H1 (cell line): Measurements from ENCODE around the gene SERINC4. TPM values are rescaled to one million over a fixed set of nuclear protein-coding genes. Genes with fewer than 3 reads are reported as not detected.
A peak's percentile ranks its signal among the peaks of the same experiment; 100 is the strongest.

ENCODE experiments used
- CTCF ChIA-PET: fragments of 300-600 bp; sonication (Branson Sonifier 250); formaldehyde crosslinking; loops from one replicate; lab custom pipeline; 2021; ENCODE audit not compliant: partially characterized antibody; lab: Charles Lee
- POLR2A ChIA-PET: fragments of 300-600 bp; sonication (Branson Sonifier 250); formaldehyde crosslinking; loops from one replicate; lab custom pipeline; 2021; ENCODE audit warnings: inconsistent platforms; ENCODE audit not compliant: partially characterized antibody; lab: Charles Lee
- DNase-seq, 2 experiments: peaks; one replicate each; pipeline versions ENCODE4 v3.0.0 to v3.0.0-alpha.2; 2010 to 2022; ENCODE audit warnings: low spot score in 2 of 2, low read depth in 1 of 2, mixed read lengths in 1 of 2
- FAIRE-seq: peaks from 2 replicates; lab custom pipeline; 2011; peaks lifted over from hg19 to GRCh38; lab: Jason Lieb, UNC
- H2AFZ ChIP-seq: 2 replicates; pipeline ENCODE4 v1.8.1; 2012; ENCODE audit warnings: low read length, inconsistent platforms
- H2AK5ac ChIP-seq: 2 replicates; pipeline ENCODE4 v1.6.1; 2013; ENCODE audit warnings: low read depth, low read length
- H2BK120ac ChIP-seq: replicated peaks from 2 replicates; pipeline ENCODE3; 2013; ENCODE audit warnings: low read depth, low read length, inconsistent platforms
- H2BK12ac ChIP-seq: 2 replicates; pipeline ENCODE4 v1.6.1; 2013; ENCODE audit warnings: low read depth, low read length
- H2BK15ac ChIP-seq: 2 replicates; pipeline ENCODE4 v1.6.1; 2013; ENCODE audit warnings: low read length
- H2BK20ac ChIP-seq: 2 replicates; pipeline ENCODE4 v1.6.1; 2013; ENCODE audit warnings: low read length
- H2BK5ac ChIP-seq: 2 replicates; pipeline ENCODE4 v1.6.1; 2013; ENCODE audit warnings: low read depth, low read length
- H3K14ac ChIP-seq: 2 replicates; pipeline ENCODE4 v1.6.1; 2013; ENCODE audit warnings: inconsistent platforms; ENCODE audit not compliant: insufficient read length
- H3K18ac ChIP-seq: 2 replicates; pipeline ENCODE4 v1.6.1; 2013; ENCODE audit warnings: low read length; ENCODE audit errors: extremely low read depth
- H3K23ac ChIP-seq: 2 replicates; pipeline ENCODE4 v1.6.1; 2013; ENCODE audit warnings: inconsistent platforms; ENCODE audit not compliant: insufficient read length
- H3K23me2 ChIP-seq: 2 replicates; pipeline ENCODE4 v1.6.1; 2013; ENCODE audit warnings: low read depth, low read length
- H3K27ac ChIP-seq: 2 replicates; pipeline ENCODE4 v1.6.1; 2011; ENCODE audit warnings: low read depth, low read length, inconsistent platforms
- H3K27me3 ChIP-seq, 4 experiments: replicated peaks in 1 of 4; 1 replicate in 1 of 4; 2 replicates in 3 of 4; pipeline versions ENCODE4 v1.6.1 to v1.8.1; 2011 to 2013; ENCODE audit warnings: low read length in 3 of 4, mild to moderate bottlenecking in 3 of 4, inconsistent platforms in 2 of 4, mixed read lengths in 2 of 4, moderate library complexity in 1 of 4; ENCODE audit not compliant: control insufficient read depth in 3 of 4, insufficient read depth in 3 of 4; ENCODE audit errors: extremely low read depth in 1 of 4
- H3K36me3 ChIP-seq, 4 experiments: 2 replicates each; pipeline versions ENCODE4 v1.6.1 to v1.8.1; 2011 to 2013; ENCODE audit warnings: mild to moderate bottlenecking in 4 of 4, low read length in 3 of 4, moderate library complexity in 2 of 4, control low read depth in 1 of 4, inconsistent platforms in 1 of 4; ENCODE audit not compliant: insufficient read depth in 4 of 4, control insufficient read depth in 2 of 4
- H3K4ac ChIP-seq: replicated peaks from 2 replicates; pipeline ENCODE3; 2013; ENCODE audit warnings: low read length, low read depth, mixed read lengths, inconsistent platforms; ENCODE audit not compliant: insufficient read length
- H3K4me1 ChIP-seq, 4 experiments: replicated peaks in 1 of 4; 1 replicate in 1 of 4; 2 replicates in 3 of 4; pipeline versions ENCODE4 v1.6.1 to v1.8.1; 2011 to 2013; ENCODE audit warnings: low read length in 3 of 4, inconsistent platforms in 2 of 4, mixed read lengths in 1 of 4; ENCODE audit not compliant: insufficient read depth in 4 of 4, control insufficient read depth in 3 of 4
- H3K4me2 ChIP-seq, 2 experiments: 2 replicates each; pipeline versions ENCODE4 v1.6.1 to v1.8.1; 2011 to 2013; ENCODE audit warnings: low read depth in 2 of 2, low read length in 2 of 2, control low read depth in 1 of 2, inconsistent platforms in 1 of 2, mild to moderate bottlenecking in 1 of 2; ENCODE audit not compliant: insufficient read depth in 1 of 2
- H3K4me3 ChIP-seq, 4 experiments: fragments of 200-600, 300-600 bp in 1 of 4; sonication (generic), shearing (Covaris generic), sonication (Bioruptor Twin) in 1 of 4; 2 replicates each; pipeline versions ENCODE4 v1.5.1 to v1.8.1; 2011 to 2016; ENCODE audit warnings: low read length in 4 of 4, low read depth in 3 of 4, control low read depth in 2 of 4, inconsistent platforms in 2 of 4, mild to moderate bottlenecking in 2 of 4, mixed read lengths in 1 of 4, moderate library complexity in 1 of 4; ENCODE audit not compliant: insufficient read depth in 2 of 4; ENCODE audit errors: extremely low read depth in 1 of 4
- H3K56ac ChIP-seq: replicated peaks from 2 replicates; pipeline ENCODE3; 2013; ENCODE audit warnings: low read depth, mild to moderate bottlenecking, mixed read lengths, low read length, inconsistent platforms; ENCODE audit not compliant: insufficient read length
- H3K79me1 ChIP-seq: 2 replicates; pipeline ENCODE4 v1.6.1; 2013; ENCODE audit warnings: low read depth, low read length, control low read depth
- H3K79me2 ChIP-seq, 2 experiments: 2 replicates each; pipeline versions ENCODE4 v1.6.1 to v1.8.1; 2012 to 2013; ENCODE audit warnings: low read length in 2 of 2, mild to moderate bottlenecking in 2 of 2, inconsistent platforms in 1 of 2; ENCODE audit not compliant: insufficient read depth in 2 of 2, control insufficient read depth in 1 of 2
- H3K9ac ChIP-seq, 4 experiments: replicated peaks in 1 of 4; 1 replicate in 1 of 4; 2 replicates in 3 of 4; pipeline versions ENCODE4 v1.6.1 to v1.8.1; 2011 to 2013; ENCODE audit warnings: low read depth in 3 of 4, low read length in 3 of 4, control low read depth in 2 of 4, mild to moderate bottlenecking in 2 of 4, moderate library complexity in 2 of 4, inconsistent platforms in 1 of 4; ENCODE audit errors: extremely low read depth in 1 of 4
- H3K9me3 ChIP-seq, 2 experiments: 2 replicates each; pipeline versions ENCODE4 v1.6.1 to v1.8.1; 2012 to 2013; ENCODE audit warnings: mild to moderate bottlenecking in 2 of 2, moderate library complexity in 2 of 2, control low read depth in 1 of 2, inconsistent platforms in 1 of 2, low read depth in 1 of 2, low read length in 1 of 2, mixed read lengths in 1 of 2; ENCODE audit not compliant: insufficient read depth in 2 of 2
- H4K20me1 ChIP-seq, 2 experiments: replicated peaks in 1 of 2; 2 replicates each; pipeline versions ENCODE3 to v1.8.1; 2011 to 2013; ENCODE audit warnings: inconsistent platforms in 2 of 2, low read length in 2 of 2, mild to moderate bottlenecking in 1 of 2; ENCODE audit not compliant: insufficient read depth in 2 of 2, control insufficient read depth in 1 of 2
- H4K5ac ChIP-seq: 2 replicates; pipeline ENCODE4 v1.6.1; 2013; ENCODE audit warnings: low read length, low read depth, mixed read lengths, inconsistent platforms; ENCODE audit not compliant: insufficient read length
- H4K8ac ChIP-seq: 2 replicates; pipeline ENCODE4 v1.8.0; 2013; ENCODE audit warnings: mild to moderate bottlenecking, moderate library complexity, low read length, inconsistent platforms; ENCODE audit not compliant: insufficient read depth; ENCODE audit errors: extremely low read depth
- H4K91ac ChIP-seq: replicated peaks from 2 replicates; pipeline ENCODE3; 2013; ENCODE audit warnings: low read length, mixed read lengths, inconsistent platforms; ENCODE audit not compliant: insufficient read length
- CREB1 ChIP-seq: IDR thresholded peaks from 2 replicates; pipeline ENCODE4 v1.6.1; 2012; ENCODE audit warnings: inconsistent platforms
- CTCF ChIP-seq, 3 experiments: IDR thresholded peaks; 1 replicate in 2 of 3; 2 replicates in 1 of 3; pipeline versions ENCODE4 v1.5.1 to v1.6.1; 2011; ENCODE audit warnings: low read length in 3 of 3, mild to moderate bottlenecking in 3 of 3, inconsistent platforms in 2 of 3, low read depth in 1 of 3, moderate library complexity in 1 of 3; ENCODE audit not compliant: insufficient read depth in 1 of 3; ENCODE audit errors: control extremely low read depth in 1 of 3
- FOSL1 ChIP-seq: IDR thresholded peaks from 2 replicates; pipeline ENCODE4 v1.6.1; 2011; ENCODE audit warnings: mild to moderate bottlenecking, low read depth, low read length, moderate library complexity; ENCODE audit not compliant: insufficient read depth
- HDAC2 ChIP-seq, 2 experiments: fragments of 300-600 bp in 1 of 2; sonication (generic) in 1 of 2; IDR thresholded peaks; 2 replicates each; pipeline ENCODE4 v1.6.1; 2011 to 2012; ENCODE audit warnings: low read depth in 2 of 2, low read length in 2 of 2, mild to moderate bottlenecking in 2 of 2, moderate library complexity in 2 of 2, borderline replicate concordance in 1 of 2, inconsistent platforms in 1 of 2
- MAX ChIP-seq: IDR thresholded peaks from 2 replicates; pipeline ENCODE4 v1.6.1; 2012; ENCODE audit warnings: inconsistent platforms
- POLR2A ChIP-seq, 2 experiments: IDR thresholded peaks; 1 replicate in 1 of 2; 2 replicates in 1 of 2; pipeline ENCODE4 v1.6.1; 2011; ENCODE audit warnings: low read depth in 2 of 2, low read length in 2 of 2, mild to moderate bottlenecking in 2 of 2; ENCODE audit errors: control extremely low read depth in 1 of 2
- RAD21 ChIP-seq, 2 experiments: IDR thresholded peaks in 1 of 2; conservative IDR thresholded peaks in 1 of 2; 2 replicates each; pipeline ENCODE4 v1.6.1; 2011; ENCODE audit warnings: low read depth in 2 of 2, low read length in 2 of 2, improper control_type of control experiment in 1 of 2, inconsistent platforms in 1 of 2, mild to moderate bottlenecking in 1 of 2, moderate library complexity in 1 of 2
- YY1 ChIP-seq: IDR thresholded peaks from 2 replicates; pipeline ENCODE4 v1.6.1; 2011; ENCODE audit warnings: low read depth, mild to moderate bottlenecking, low read length
- WGBS, 2 experiments: shearing (Covaris generic) in 1 of 2; methylation state at CpG; one replicate each; pipeline versions ENCODE4 v1.1.6 to v1.1.7; 2013 to 2015; ENCODE audit warnings: low lambda C conversion rate in 2 of 2, mixed read lengths in 2 of 2, inconsistent platforms in 1 of 2, low coverage in 1 of 2, missing lambda C conversion rate in 1 of 2; ENCODE audit not compliant: insufficient replicate concordance in 2 of 2, insufficient coverage in 1 of 2, insufficient read length in 1 of 2; ENCODE audit errors: extremely low coverage in 1 of 2, missing lambda C conversion rate in 1 of 2; 5-methylcytosine and 5-hydroxymethylcytosine counted together
- polyA plus RNA-seq, 7 experiments: library from polyadenylated mRNA; depleted of rRNA in 3 of 7; stranded (reverse) in 5 of 7; unstranded in 2 of 7; fragments of >200 nt in 5 of 7; fragments of 200-250 nt in 2 of 7; gene quantifications; 1 replicate in 5 of 7; 2 replicates in 1 of 7; 4 replicates in 1 of 7; pipeline versions ENCODE4 v1.2.1 to v1.2.3, GENCODE V29; 2011 to 2013; ENCODE audit warnings: missing spikeins in 2 of 7, mixed read lengths in 2 of 7
- total RNA-seq: library from RNA; stranded (reverse); fragmentation: NEBNext Ultra II Directional; extraction: Animal tissue kit (Norgen Biotek cat#: 25700); gene quantifications from 2 replicates; pipeline ENCODE4 v1.2.1, GENCODE V29; 2021

SERINC4 gene
- total and polyA plus RNA-seq, 2 of the 8 experiments (the other 6 are each of a cell fraction or from before 2014, with no cell fraction given): 0.08 TPM; not detected in 1

GRCh38 chr15:43775411-43775965 lies 24.5 kb downstream of the SERINC4 start:
- POLR2A ChIA-PET: interaction anchor here (0.7 to 4.8 kb wide), 7 partner anchors 10 to 52 kb away, joined by 3 to 54 read pairs (median 6); partner anchors contain the start of genes HYPK, SERF2 and SERINC4
- H3K4me3 ChIP-seq: peak overlapping the region; percentile 51 to 78 (median 71)
- H3K56ac ChIP-seq: no peak overlapping the region
- H2AK5ac ChIP-seq: no peak overlapping the region
- H3K79me2 ChIP-seq: no peaks in the 10 kb centered on the region
- no peak overlapping the region for H2BK120ac ChIP-seq
- no peak overlapping the region for H3K27ac ChIP-seq
- H3K18ac ChIP-seq: no peak overlapping the region
- no peak overlapping the region for H3K4ac ChIP-seq
- H4K8ac ChIP-seq: no peak overlapping the region
- H3K27me3 ChIP-seq: peaks cover 0 to 2% (median 0%) of the 10 kb centered on the region in 4 experiments; a peak in 2 of 7 replicates
- CTCF ChIA-PET: interaction anchor here (0.8 to 4.8 kb wide), 7 partner anchors 13 to 267 kb away, joined by 3 to 50 read pairs (median 4); partner anchors contain the start of gene SERF2
- peaks cover 0 to 12% (median 5%) of the 10 kb centered on the region in 4 experiments; a peak in 5 of 7 replicates for H3K4me1 ChIP-seq
- H3K23ac ChIP-seq: no peak overlapping the region
- no peak overlapping the region for H4K5ac ChIP-seq
- H2AFZ ChIP-seq: no peak overlapping the region
- no peak overlapping the region for H2BK20ac ChIP-seq
- no peak overlapping the region for H3K9ac ChIP-seq
- WGBS, 2 experiments: 62% methylated on average over 1 of the region's 1 CpG; no CpG with 5 or more reads in 1 of the 2 experiments
- no peaks in the 10 kb centered on the region for H3K79me1 ChIP-seq
- no peak overlapping the region for H4K91ac ChIP-seq
- H3K23me2 ChIP-seq: peaks cover 12% of the 10 kb centered on the region
- H3K9me3 ChIP-seq: no peaks in the 10 kb centered on the region
- no peak overlapping the region for H2BK15ac ChIP-seq
- no peak overlapping the region for H2BK5ac ChIP-seq
- H4K20me1 ChIP-seq: peaks cover 0 to 3% of the 10 kb centered on the region in 2 experiments
- peaks cover 21 to 36% (median 27%) of the 10 kb centered on the region in 4 experiments for H3K36me3 ChIP-seq
- DNase-seq (peak; percentile 31 to 66), FAIRE-seq (no peak)
- H2BK12ac ChIP-seq: no peak overlapping the region
- peak overlapping the region; percentile 83 to 98 for H3K4me2 ChIP-seq
- no peak overlapping the region for H3K14ac ChIP-seq
- peak in 1 of 2 experiments; percentile 40; a peak in 1 of 4 replicates for TF ChIP-seq HDAC2 (IDR thresholded peaks at IDR 0.05; ENCODE audit: borderline replicate concordance in 1 of 2, low read depth in 2 of 2, low read length in 2 of 2)
- peak; percentile 26 to 50 for TF ChIP-seq RAD21 (IDR thresholded peaks at IDR 0.05 in 1 of 2, conservative IDR thresholded peaks at IDR 0.05 in 1 of 2; ENCODE audit: low read depth in 2 of 2, low read length in 2 of 2)
- TF ChIP-seq YY1: no peak
- TF ChIP-seq CREB1: 0 out of 2 replicates have a peak, but pooled peaks have one; percentile 19
- TF ChIP-seq CTCF (IDR thresholded peaks at IDR 0.05; ENCODE audit: control extremely low read depth in 1 of 3, insufficient read depth in 1 of 3, low read depth in 1 of 3, low read length in 3 of 3): peak; percentile 42 to 70 (median 68); a peak in 3 of 4 replicates
- TF ChIP-seq FOSL1: no peak
- TF ChIP-seq POLR2A (IDR thresholded peaks at IDR 0.05; ENCODE audit: control extremely low read depth in 1 of 2, low read depth in 2 of 2, low read length in 2 of 2): peak in 1 of 2 experiments; percentile 54; a peak in 1 of 3 replicates
- peak; percentile 85 for TF ChIP-seq MAX
